Mononuclear cell (primary cell): ENCODE measurements around the gene SLITRK4. TPM values are rescaled to one million over a fixed set of nuclear protein-coding genes. Genes with fewer than 3 reads are reported as not detected.

ENCODE experiments used
- H3K27me3 ChIP-seq: 2 replicates; pipeline ENCODE4 v1.6.0; 2011; ENCODE audit warnings: low read length, control low read depth; ENCODE audit not compliant: insufficient read depth
- H3K4me1 ChIP-seq: 2 replicates; pipeline ENCODE4 v1.5.1; 2011; ENCODE audit warnings: mild to moderate bottlenecking, low read length, control low read depth; ENCODE audit not compliant: insufficient read depth
- H3K4me3 ChIP-seq: 2 replicates; pipeline ENCODE4 v1.5.1; 2011; ENCODE audit warnings: mild to moderate bottlenecking, low read length, moderate library complexity
- H3K9me3 ChIP-seq: 2 replicates; pipeline ENCODE4 v1.5.1; 2011; ENCODE audit warnings: low read depth, mild to moderate bottlenecking, control low read depth, low read length
- total RNA-seq: library from RNA; depleted of rRNA; stranded (reverse); fragments of >200 nt; gene quantifications from one replicate; pipeline ENCODE4 v1.2.3, GENCODE V29; 2012

The SLITRK4 gene
- total RNA-seq, 1 donor = 1.5 TPM

- H3K4me1 ChIP-seq = peaks cover 13% of the 10 kb centered on the region
- no peaks in the 10 kb centered on the region for H3K9me3 ChIP-seq
- H3K4me3 ChIP-seq = peak overlapping the region; percentile 41
- H3K27me3 ChIP-seq = no peaks in the 10 kb centered on the region
Observed at GRCh38 chrX:143632625-143633410, 3.1 kb downstream of the SLITRK4 start.

GRCh38 chrX:143623657-143624056, 12.2 kb downstream of the SLITRK4 start:
- H3K4me3 ChIP-seq = no peak overlapping the region
- H3K9me3 ChIP-seq = no peaks in the 10 kb centered on the region
- H3K27me3 ChIP-seq = no peaks in the 10 kb centered on the region

GRCh38 chrX:143621276-143621675, 14.6 kb downstream of the SLITRK4 start:
- Histone ChIP-seq H3K4me3 (no peak overlapping the region), H3K27me3 (no peaks in the 10 kb centered on the region), H3K4me1 (no peaks in the 10 kb centered on the region), H3K9me3 (no peaks in the 10 kb centered on the region)

More at GRCh38 chrX:143623657-143624056, 12.2 kb downstream of the SLITRK4 start:
- no peaks in the 10 kb centered on the region for H3K4me1 ChIP-seq

GRCh38 chrX:143615851-143616250, 20.1 kb downstream of the SLITRK4 start:
- no peaks in the 10 kb centered on the region for H3K9me3 ChIP-seq
- no peaks in the 10 kb centered on the region for H3K4me1 ChIP-seq
- no peaks in the 10 kb centered on the region for H3K27me3 ChIP-seq
- H3K4me3 ChIP-seq = no peak overlapping the region

- no peak overlapping the region for H3K4me3 ChIP-seq
- H3K4me1 ChIP-seq = no peaks in the 10 kb centered on the region
- no peaks in the 10 kb centered on the region for H3K9me3 ChIP-seq
- H3K27me3 ChIP-seq = no peaks in the 10 kb centered on the region
Observed at GRCh38 chrX:143601809-143602208, 34.1 kb downstream of the SLITRK4 start.

- no peaks in the 10 kb centered on the region for H3K27me3 ChIP-seq
- no peaks in the 10 kb centered on the region for H3K9me3 ChIP-seq
- peaks cover 11% of the 10 kb centered on the region for H3K4me1 ChIP-seq
- H3K4me3 ChIP-seq = no peak overlapping the region
Observed at GRCh38 chrX:143581240-143581639, 54.7 kb downstream of the SLITRK4 start.

GRCh38 chrX:143580266-143580665, 55.6 kb downstream of the SLITRK4 start:
- peaks cover 11% of the 10 kb centered on the region for H3K4me1 ChIP-seq
- no peaks in the 10 kb centered on the region for H3K27me3 ChIP-seq
- H3K9me3 ChIP-seq = no peaks in the 10 kb centered on the region
- H3K4me3 ChIP-seq = no peak overlapping the region

Other genes with a start within 250 kb of the SLITRK4 start
- gene SPANXN3, start 118.6 kb downstream of the SLITRK4 start, total RNA-seq = not detected
- not detected for gene SPANXN2, start 84.7 kb upstream of the SLITRK4 start, total RNA-seq
- gene UBE2NL, start 248.0 kb upstream of the SLITRK4 start, total RNA-seq = not detected